ENCODE measurements around the gene PATJ. TPM values are rescaled to one million over a fixed set of nuclear protein-coding genes. Genes with fewer than 3 reads are reported as not detected.
"Not testable (repeated sequence)": the region's sequence is repeated elsewhere in the genome, so short reads cannot be mapped to it uniquely, and the experiment has no call there.

The PATJ gene, protein sequence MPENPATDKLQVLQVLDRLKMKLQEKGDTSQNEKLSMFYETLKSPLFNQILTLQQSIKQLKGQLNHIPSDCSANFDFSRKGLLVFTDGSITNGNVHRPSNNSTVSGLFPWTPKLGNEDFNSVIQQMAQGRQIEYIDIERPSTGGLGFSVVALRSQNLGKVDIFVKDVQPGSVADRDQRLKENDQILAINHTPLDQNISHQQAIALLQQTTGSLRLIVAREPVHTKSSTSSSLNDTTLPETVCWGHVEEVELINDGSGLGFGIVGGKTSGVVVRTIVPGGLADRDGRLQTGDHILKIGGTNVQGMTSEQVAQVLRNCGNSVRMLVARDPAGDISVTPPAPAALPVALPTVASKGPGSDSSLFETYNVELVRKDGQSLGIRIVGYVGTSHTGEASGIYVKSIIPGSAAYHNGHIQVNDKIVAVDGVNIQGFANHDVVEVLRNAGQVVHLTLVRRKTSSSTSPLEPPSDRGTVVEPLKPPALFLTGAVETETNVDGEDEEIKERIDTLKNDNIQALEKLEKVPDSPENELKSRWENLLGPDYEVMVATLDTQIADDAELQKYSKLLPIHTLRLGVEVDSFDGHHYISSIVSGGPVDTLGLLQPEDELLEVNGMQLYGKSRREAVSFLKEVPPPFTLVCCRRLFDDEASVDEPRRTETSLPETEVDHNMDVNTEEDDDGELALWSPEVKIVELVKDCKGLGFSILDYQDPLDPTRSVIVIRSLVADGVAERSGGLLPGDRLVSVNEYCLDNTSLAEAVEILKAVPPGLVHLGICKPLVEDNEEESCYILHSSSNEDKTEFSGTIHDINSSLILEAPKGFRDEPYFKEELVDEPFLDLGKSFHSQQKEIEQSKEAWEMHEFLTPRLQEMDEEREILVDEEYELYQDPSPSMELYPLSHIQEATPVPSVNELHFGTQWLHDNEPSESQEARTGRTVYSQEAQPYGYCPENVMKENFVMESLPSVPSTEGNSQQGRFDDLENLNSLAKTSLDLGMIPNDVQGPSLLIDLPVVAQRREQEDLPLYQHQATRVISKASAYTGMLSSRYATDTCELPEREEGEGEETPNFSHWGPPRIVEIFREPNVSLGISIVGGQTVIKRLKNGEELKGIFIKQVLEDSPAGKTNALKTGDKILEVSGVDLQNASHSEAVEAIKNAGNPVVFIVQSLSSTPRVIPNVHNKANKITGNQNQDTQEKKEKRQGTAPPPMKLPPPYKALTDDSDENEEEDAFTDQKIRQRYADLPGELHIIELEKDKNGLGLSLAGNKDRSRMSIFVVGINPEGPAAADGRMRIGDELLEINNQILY (N-terminal part only)
- total RNA-seq, result 86.8 TPM

DNA sequence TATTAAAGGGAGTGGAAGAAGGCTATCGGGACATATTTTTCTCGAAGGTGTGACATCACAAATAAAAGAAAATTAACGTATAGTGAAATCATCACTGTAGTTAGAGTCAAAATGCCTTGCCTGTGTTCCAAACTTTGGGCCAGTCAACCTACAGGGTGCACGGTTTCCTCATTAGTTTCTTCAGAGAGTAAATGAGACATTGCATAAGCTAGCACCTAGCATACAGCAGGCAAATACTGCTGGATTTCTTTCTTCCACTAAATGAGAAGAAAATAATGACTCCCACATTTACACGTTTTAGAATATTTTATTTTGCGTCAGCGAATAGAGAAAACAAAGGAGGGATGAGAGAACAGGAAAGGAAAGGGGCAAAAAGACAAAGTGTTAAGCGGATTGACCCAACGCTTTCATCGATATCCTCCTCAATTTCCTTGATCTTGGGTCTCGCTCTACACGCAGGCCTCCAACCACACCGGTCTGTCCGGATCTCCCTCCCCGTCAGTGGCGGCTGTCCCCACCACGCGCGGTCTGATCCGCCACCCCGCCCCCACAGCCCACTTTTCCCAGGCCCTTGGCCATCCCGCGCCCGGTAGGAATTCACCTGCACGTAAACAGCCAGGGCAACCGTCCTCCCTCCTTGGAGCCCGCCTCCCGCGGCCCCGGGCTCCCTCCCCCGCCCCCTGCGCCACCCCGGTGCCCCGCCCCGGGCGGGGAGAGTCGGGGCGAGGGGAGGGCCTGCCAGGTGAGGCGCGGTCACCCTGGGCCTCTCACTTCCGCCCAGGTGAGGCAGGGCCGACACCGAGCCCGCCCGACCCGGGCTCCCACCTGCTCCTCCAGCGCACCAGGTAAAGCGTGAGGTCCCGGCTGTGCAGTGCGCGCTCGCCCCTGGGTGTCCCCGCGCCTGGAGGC, at the start of gene PATJ:
Gene PATJ (plus strand): TSS at position 770 of the 909 bp plus-strand sequence. CDS start 20,413 bp downstream, outside the sequence.
- peak; percentile 76 for DNase-seq (ENCODE audit: low spot score)

DNA sequence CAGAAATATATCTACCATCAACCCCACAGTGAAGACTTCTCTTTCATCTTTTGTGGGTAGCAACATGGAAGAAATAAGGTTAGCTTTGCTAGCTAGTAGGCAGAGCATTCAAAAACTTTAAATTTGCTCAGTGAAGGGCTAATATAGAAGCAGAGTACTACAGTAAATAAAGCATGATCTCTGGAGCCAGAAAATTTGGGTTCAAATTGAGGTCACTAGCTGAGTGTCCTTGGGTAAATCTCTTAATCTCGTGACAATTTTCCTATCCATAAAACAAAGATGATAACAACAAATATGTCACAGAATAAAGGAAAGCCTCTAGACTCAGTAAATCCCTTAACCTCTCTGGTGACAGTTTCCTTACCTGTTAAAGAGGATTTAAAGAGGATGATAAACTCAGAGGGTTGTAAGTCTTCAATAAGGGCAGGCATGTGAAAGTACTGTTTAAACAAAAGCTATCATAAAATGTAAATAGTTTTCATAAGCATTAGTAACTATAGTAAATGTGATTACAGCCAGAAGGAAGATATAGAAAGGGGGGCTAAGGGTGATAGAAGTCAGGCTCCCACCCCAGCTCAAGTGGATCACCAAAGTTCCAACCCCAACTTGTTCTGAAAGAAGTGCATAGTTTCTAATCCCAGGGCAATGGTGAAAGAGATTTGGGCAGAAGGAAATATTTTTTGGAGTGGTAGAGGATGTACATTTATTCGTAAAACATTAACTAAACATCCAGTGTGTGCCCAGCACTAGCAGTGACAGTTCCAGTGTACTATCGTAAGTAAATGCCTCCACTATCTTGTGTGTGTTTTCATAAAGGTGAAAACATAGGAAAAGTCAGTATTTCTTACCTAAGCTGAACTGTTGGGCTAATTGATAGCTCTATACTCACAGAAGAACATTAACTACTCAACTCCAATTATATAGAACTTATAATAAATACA, 42.1 kb upstream of the PATJ start:
- no peak for DNase-seq (ENCODE audit: low spot score)

- no peak for DNase-seq (ENCODE audit: low spot score)
Measured at GRCh38 chr1:61708953-61709907, 33.0 kb upstream of the PATJ start.

DNA sequence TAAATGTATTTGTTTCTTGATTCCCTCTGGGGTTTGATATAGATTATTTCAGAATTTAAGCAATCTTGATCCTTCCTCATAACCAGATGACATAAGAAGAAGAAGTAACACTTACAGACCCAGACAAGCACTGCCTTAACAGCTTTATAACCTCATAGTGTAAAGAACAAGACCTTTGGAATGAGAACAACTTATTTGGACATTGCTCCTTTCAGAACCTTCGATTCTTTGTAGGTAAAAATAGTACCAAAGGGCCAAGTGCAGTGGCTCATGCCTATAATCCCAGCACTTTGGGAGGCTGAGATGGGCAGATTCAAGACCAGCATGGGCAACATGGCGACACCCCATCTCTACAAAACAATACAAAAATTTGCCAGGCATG, 32.4 kb upstream of the PATJ start:
- DNase-seq (ENCODE audit: low spot score), result no peak

DNA sequence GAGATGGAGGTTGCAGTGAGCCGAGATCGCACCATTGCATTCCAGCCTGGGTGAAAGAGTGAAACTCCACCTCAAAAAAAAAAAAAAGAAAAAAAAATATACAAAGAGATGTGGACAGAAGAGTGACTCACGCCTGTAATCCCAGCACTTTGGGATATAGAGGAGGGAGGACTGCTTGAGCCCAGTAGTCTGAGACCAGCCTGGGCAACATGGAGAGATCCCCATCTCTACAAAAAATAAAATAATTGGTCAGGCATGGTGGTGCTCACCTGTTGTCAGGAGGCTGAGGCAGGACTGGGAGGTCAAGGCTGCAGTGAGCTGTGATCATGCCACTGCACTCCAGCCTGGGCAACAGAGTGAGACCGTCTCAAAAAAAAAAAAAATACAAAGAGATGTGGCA, 31.0 kb upstream of the PATJ start:
- not testable (repeated sequence) for DNase-seq (ENCODE audit: low spot score)

- DNase-seq (ENCODE audit: low spot score), result no peak
Measured at GRCh38 chr1:61711969-61712368, 30.3 kb upstream of the PATJ start.

GRCh38 chr1:61718996-61719663, 23.1 kb upstream of the PATJ start:
- DNase-seq (ENCODE audit: low spot score), result not testable (repeated sequence)

- no peak for DNase-seq (ENCODE audit: low spot score)
Measured at GRCh38 chr1:61724506-61724812, 17.8 kb upstream of the PATJ start.

- DNase-seq (ENCODE audit: low spot score), result peak; percentile 88
Measured at GRCh38 chr1:61724813-61725694, 17.2 kb upstream of the PATJ start, which contains the start of gene TM2D1. Gene TM2D1 (minus strand): TSS chr1:61725141. CDS start chr1:61725120, 21 bp downstream.

DNA sequence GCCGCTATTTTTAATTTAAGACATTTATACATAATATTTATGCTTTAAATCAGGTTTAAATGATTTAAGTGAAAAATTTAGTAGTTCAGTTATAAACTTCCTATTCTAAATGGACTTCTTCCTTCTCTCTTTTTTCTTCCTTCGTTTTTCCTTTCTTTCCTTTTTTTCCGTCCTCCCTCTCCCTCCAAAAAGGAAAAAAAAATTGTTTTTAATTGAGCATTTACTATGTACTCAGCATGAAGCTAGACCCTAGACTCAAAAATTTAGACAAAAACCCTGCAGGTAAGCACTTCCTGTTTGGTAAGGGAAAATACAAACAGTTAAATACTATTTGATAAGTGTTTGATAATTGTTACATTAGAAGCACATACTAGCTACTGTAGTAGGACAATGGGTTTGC, 14.7 kb upstream of the PATJ start:
- DNase-seq (ENCODE audit: low spot score), result no peak

- not testable (repeated sequence) for DNase-seq (ENCODE audit: low spot score)
Measured at GRCh38 chr1:61730679-61731078, 11.6 kb upstream of the PATJ start.

GRCh38 chr1:61732726-61733125, 9.6 kb upstream of the PATJ start:
- no peak for DNase-seq (ENCODE audit: low spot score)

DNA sequence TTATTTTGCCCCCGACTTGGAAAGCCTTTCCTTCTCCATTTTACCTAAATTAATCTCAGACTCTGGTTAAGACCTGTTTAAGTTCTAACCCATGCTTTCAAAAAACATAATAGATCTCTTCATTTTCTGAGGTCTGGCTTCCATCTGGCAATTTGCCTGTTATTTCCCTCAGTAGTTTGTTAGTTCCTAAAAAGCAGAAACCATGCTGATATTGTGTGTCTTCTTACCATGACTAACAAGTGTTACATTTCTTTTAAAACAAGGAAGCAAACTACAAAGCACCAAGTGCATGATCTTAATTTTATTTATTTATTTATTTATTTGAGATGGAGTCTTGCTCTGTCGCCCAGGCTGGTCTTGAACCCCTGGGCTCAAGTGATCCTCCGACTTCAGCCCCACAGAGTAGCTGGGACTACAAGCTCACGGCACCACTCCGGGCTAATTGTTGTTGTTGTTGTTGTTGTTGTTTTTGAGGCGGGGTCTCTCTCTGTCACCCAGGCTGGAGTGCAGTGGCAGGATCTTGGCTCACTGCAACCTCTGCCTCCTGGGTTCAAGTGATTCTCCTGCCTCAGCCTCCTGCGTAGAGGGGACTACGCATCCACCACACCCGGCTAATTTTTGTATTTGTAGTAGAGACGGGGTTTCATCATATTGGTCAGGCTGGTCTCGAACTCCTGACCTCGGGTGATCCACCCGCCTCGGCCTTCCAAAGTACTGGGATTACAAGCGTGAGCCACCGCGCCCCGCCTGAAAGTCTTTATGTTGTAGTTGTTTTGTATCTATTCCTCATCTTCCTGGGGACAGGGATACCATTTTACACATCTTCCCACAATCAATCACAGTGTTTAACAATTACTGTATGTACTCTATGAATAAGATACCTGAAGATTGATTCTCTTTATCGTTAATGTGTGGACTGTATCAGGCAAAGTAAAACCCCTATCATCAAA, 1.3 kb upstream of the PATJ start:
- no peak for DNase-seq (ENCODE audit: low spot score)

DNA sequence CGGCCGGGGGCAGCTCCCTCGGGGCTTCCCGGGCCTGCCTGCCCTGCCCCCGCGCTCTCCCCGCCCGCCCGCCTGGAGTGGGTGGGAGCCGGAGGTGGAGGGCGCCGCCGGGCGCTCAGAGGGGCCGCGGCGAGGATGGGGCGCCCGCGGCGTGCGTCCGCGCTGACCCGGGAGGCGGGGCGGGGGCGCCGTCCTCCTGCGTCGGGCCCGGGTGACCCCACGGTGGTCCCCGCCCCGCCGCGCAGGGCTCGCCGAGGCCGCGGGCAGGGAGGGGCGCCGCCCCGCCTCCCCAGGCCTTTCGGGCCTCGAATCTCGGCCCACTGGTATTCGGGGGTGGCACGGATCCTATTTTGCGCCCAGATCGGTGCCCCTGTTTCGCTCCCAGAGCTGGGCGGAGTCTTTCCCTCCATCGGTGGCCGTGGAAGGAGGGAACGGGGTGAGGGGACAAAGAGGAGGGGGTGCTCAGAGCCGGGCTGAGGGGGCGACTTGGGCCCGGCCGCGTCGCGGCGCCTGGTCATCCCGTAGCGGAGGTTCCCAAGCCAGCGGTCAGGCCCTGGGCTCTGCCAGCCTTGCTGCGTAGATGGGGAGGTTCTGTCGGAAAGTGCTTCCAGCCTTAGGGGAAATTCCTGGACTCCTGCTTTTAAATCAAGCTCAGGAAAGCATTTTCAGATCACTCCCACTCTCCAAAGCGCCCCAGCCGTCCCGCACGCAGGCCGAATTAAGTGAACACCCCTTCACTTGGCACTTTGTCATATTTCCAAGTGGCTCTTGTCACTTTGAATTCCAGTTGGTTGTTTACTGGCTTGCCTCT, 545 bp downstream of the PATJ start:
- peak; percentile 19 for DNase-seq (ENCODE audit: low spot score)

DNA sequence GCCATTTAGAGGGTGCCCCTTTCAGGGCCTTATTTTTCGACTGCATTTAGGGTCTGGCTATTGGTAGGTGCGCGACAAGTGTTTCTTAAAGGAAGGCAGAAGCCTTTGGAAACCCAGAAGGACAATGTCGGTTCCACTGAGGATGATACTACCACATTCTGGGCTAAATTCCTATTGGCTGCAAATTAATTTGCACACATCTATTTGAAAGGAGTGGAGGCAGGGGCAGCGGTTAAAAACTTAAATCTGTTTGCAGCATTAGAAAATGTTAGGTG, 1.1 kb downstream of the PATJ start:
- DNase-seq (ENCODE audit: low spot score), result no peak
